Stimulated activated CD8-positive, alpha-beta memory T cell treated with anti-CD3 and anti-CD28 coated beads, Interleukin-7, amount 100 ng/mL, for 48 hours (primary cell): Measurements from ENCODE around the gene RNPEP.
"Not testable (repeated sequence)": the region's sequence is repeated elsewhere in the genome, so short reads cannot be mapped to it uniquely, and the experiment has no call there.

ENCODE experiments used
- DNase-seq, 2 donors: peaks; one replicate each; pipeline ENCODE4 v3.0.0-alpha.2; 2020; ENCODE audit warnings: low read depth in 1 of 2; ENCODE audit errors: extremely low read depth in 1 of 2

Gene RNPEP

DNA sequence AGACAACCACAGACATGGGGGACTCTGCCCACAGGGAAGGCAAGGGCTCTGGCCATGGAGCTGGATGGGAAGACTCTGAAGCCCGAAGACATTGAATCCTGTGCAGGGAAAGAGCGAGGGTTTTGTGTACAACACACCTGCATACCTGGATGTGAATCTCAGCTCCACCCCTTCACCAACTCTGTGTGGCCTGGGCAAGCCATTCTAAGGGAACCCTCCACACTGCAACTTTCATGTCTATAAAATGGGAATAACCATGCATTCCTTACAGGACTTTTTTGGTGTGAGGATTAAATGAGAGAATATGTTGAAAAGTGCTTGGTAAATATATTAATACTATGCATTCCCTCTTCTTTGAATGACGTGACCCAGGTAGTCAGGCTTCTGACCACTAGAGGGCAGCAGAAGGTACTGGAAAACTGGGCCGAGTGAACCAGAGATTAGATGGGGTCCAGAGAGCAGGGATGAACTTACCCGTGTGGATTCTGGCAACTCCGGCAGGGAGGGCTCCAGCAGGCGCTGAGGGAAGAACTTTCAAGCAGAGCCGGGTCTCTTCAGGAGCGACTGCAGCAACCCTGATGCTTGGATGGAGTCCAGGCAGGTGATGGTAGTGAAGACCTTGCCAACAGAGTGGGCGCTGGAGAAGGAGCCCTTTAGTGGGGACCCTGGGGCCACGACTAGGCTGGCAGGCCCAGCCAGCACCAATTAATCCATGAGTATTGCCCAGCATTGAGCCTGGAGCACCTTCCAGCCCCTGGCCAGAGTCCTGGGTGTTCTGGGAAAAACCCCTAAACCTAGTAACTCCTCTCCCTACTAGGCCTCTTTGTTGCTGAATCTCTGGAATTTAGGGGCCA is 27.1 kb downstream of the RNPEP start:
- DNase-seq: peak in 1 of 2 donors; percentile 42

DNA sequence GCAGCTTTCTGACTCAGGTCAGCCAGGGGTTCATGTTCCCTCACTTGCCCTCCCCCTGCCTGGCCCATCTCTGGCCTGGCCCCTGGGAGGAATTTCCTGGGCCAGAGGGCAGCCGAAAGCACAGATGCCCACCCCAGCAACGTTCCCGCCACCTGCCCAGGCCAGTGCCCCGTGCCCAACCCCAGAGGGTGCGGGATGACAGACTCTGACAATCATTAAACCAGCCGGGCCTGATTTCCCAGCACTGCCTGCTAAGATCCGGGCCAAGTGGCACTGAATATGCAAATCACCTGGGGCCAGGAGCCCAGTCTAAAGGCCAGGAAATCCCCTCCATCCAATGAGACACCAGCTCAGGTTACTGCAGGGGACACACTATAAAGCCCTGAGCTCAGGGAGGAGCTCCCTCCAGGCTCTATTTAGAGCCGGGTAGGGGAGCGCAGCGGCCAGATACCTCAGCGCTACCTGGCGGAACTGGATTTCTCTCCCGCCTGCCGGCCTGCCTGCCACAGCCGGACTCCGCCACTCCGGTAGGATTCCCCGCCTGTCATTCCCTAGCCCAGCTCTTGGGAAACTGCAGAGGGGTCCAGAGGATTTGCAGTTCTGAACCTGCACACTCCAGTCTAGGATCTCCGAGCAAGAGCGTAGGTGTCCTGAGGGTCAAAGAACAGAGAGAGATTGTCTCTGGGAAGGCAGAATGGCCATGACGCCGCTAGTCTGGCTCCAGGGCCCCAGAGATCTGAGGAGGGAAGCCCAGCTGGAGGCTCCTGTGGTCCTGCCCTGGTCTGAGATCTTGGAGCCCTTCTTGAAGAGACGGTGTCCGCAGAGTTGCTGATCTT is 27.9 kb downstream of the RNPEP start, which contains the start of gene ELF3:
Gene ELF3, plus strand, starts transcription at position 408 of the 836 bp plus-strand sequence. CDS start 550 bp downstream, outside the sequence.
- no peak for DNase-seq

DNA sequence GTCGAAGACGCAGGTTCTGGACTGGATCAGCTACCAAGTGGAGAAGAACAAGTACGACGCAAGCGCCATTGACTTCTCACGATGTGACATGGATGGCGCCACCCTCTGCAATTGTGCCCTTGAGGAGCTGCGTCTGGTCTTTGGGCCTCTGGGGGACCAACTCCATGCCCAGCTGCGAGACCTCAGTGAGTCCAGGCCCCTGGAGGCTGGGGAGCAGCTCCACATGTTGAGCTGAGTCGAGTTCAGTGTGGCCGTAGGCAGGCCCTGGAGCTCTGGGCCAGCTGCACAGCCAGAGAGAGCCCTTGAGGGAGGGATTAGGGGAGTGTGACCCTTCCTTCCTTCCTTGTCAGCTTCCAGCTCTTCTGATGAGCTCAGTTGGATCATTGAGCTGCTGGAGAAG is 29.5 kb downstream of the RNPEP start:
- DNase-seq: no peak

DNA sequence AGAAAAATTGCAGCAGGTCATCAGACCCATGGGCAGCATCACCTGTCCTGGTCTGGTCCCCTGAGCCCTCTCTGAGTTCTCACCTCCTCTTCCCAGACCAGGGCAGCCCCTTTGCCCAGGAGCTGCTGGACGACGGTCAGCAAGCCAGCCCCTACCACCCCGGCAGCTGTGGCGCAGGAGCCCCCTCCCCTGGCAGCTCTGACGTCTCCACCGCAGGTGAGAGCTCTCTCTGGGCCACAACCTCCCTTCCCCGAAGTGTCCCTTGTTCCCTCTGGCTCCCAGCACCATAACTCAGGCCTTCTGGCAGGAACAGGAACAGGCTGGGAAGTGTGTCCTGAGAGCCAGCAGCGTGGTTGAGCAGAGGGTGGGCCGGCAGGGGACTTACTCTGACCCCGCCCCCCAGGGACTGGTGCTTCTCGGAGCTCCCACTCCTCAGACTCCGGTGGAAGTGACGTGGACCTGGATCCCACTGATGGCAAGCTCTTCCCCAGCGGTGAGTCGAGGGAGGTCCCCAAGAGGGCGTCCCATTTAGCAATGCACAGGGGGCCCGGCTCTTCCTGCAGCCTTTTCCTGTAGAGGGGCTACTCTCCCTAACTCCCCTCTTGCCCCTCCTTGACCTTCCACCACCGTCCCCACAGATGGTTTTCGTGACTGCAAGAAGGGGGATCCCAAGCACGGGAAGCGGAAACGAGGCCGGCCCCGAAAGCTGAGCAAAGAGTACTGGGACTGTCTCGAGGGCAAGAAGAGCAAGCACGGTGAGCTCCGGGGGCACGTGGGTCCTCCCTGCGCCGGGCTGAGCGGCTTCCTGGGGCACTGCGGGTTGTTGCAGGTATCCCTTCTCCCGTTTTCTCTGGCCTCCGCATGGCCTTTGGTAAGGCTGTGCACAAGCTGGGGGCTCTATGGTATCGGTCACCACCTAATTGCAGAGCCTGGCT is 30.4 kb downstream of the RNPEP start:
- no peak for DNase-seq

GRCh38 chr1:202013603-202014002 is 31.2 kb downstream of the RNPEP start:
- no peak for DNase-seq

GRCh38 chr1:202014060-202014459 is 31.6 kb downstream of the RNPEP start:
- DNase-seq: no peak

GRCh38 chr1:202014915-202015661 is 32.6 kb downstream of the RNPEP start:
- no peak for DNase-seq

GRCh38 chr1:202015662-202015937 is 33.2 kb downstream of the RNPEP start:
- DNase-seq: no peak

DNA sequence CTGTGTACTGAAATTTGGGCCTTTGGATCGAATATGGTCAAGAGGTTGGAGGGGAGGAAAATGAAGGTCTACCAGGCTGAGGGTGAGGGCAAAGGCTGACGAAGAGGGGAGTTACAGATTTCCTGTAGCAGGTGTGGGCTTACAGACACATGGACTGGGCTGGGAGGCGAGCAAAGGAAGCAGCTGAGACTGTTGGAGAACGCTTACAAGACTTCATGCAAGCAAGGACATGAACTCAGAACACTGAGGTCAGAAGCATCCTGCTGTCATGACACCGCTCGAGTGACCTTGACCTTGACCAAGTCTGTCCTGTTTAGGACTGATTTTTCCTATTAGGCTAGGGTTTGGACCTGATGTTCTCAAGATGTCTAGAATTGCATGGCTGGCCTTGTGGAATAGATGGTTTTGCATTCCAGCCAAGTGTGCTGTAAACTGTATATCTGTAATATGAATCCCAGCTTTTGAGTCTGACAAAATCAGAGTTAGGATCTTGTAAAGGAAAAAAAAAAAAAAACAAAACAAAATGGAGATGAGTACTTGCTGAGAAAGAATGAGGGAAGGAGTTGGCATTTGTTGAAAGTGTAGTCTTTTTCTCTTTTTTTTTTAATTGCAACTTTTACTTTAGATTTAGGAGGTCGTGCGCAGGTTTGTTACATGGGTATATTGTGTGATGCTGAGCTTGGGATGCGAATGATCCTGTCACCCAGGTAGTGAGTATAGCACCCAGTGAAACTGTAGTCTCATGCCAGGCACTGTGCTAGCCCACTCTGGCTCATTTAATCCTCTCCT is 33.8 kb downstream of the RNPEP start:
- DNase-seq: no peak

DNA sequence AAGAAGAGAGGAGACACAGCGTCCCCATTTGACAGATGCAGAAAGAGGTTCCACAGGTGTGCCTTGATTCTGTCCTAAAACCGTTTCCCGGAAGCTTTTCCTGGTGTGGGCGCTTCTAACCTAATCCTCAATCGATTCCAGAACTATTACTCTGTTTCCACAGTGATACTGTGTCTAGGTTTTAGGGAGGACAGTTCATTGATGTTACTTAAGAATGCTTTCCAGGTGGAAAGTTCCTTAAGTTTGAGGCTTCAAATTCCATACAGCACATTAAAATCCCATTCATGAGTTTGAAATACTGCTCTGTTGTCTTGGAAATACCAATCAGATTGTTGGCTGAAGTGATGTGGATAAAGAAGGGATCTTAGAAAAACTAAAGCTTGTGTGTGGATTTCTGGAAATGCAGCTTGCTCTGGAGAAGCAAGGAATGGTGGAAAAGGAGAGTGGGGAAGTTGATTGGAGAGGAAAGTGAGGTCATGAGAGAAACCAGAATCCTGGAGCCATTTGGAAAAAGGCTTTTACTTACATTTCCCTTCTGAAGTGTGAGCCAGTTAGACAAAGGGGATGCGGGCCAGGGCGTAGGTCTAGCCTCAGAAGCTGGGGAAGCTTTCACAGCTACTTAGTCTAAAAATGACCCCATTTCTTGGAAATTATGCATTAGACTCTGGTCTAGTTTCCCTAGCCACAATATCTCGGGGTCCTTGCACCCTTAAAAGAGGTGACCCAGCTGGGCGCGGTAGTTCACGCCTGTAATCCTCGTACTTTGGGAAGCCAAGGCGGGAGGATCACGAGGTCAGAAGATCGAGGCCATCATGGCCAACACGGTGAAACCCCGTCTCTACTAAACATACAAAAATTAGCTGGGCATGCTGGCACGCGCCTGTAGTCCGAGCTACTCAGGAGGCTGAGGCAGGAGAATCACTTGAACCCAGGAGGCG is 34.6 kb downstream of the RNPEP start:
- no peak for DNase-seq

- no peak for DNase-seq
Observed at GRCh38 chr1:202017749-202018467, 35.5 kb downstream of the RNPEP start.

- DNase-seq: no peak
Observed at GRCh38 chr1:202018468-202019234, 36.2 kb downstream of the RNPEP start.

- DNase-seq: not testable (repeated sequence)
Observed at GRCh38 chr1:202019235-202019558, 36.7 kb downstream of the RNPEP start.

- no peak for DNase-seq
Observed at GRCh38 chr1:202023001-202023433, 40.6 kb downstream of the RNPEP start.

- no peak for DNase-seq
Observed at GRCh38 chr1:202029171-202029665, 46.8 kb downstream of the RNPEP start.

DNA sequence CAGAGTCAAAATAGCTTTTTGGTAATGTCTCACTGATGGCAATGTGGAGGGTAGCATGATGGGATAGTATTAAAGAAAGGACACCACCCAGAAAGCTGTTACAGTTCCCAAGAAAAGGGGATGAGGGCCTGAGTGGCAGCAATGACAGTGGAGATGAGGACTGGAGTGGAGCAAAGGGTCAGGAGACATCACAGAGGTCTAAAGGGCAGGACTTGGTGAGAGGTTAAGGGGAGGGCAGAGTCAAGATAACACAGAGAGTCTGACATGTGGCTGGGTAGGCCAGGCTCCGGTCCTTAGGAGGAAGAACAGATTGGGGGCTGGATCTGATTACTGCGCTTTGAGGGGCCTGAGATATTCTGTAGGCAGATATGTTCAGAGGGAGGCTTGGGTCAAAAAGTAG is 47.3 kb downstream of the RNPEP start:
- DNase-seq: no peak

DNA sequence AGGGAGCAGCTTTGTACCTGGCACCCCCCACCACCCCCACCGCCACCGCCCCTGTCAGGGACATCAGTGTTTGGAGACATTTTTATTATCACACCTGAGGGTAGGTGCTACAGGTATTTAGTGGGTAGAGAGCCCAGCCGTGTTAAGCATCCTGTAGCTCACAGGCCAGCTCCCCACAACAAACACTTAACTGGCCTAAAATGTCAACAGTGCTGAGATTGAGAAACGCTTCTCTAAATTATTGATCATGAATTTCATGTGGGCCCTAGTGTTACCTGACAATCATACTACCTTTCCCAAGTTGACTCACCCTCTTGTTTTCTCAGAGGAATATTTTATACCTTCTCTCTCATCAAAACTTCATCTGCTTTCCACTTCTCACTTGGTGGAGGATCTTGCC is 49.3 kb downstream of the RNPEP start:
- DNase-seq: no peak
